A673 (cell line): ENCODE data around the gene MPZL2. TPM values are rescaled to one million over a fixed set of nuclear protein-coding genes. Genes with fewer than 3 reads are reported as not detected.

ENCODE experiments used
- BruUV-seq: library from RNA; stranded (reverse); fragments of 400-500 nt; replicated peaks from 2 replicates; lab custom pipeline; 2021; lab: Mats Ljungman, UMichigan
- CTCF ChIA-PET: fragments of 300-600 bp; sonication (Branson Sonifier 250); formaldehyde crosslinking; loops from one replicate; lab custom pipeline; 2022; ENCODE audit warnings: antibody characterized with exemption; lab: Charles Lee
- POLR2A ChIA-PET: fragments of 300-600 bp; sonication (Branson Sonifier 250); formaldehyde crosslinking; loops from one replicate; lab custom pipeline; 2022; ENCODE audit warnings: antibody characterized with exemption; ENCODE audit not compliant: low non-redundant PET; lab: Charles Lee
- DNase-seq: peaks from one replicate; pipeline ENCODE4 v3.0.0-alpha.2; 2015; ENCODE audit warnings: low spot score
- H3K27ac ChIP-seq: fragments of 200-600 bp; sonication (generic); 2 replicates; pipeline ENCODE4 v1.5.1; 2016; ENCODE audit warnings: mixed run types, low read depth, mild to moderate bottlenecking, mixed read lengths, antibody characterized with exemption, low read length; ENCODE audit not compliant: poor library complexity, severe bottlenecking
- H3K27me3 ChIP-seq: fragments of 200-600 bp; sonication (generic); replicated peaks from 2 replicates; pipeline ENCODE4 v1.6.1; 2017; ENCODE audit warnings: mixed run types, low read depth, mild to moderate bottlenecking, mixed read lengths, antibody characterized with exemption, low read length; ENCODE audit not compliant: insufficient read depth, poor library complexity
- H3K36me3 ChIP-seq: fragments of 200-600 bp; sonication (generic); 2 replicates; pipeline ENCODE4 v1.6.1; 2016; ENCODE audit warnings: mixed run types, mild to moderate bottlenecking, mixed read lengths, antibody characterized with exemption, low read length; ENCODE audit not compliant: insufficient read depth, poor library complexity, severe bottlenecking
- H3K4me1 ChIP-seq: fragments of 200-600 bp; sonication (generic); 2 replicates; pipeline ENCODE4 v1.6.1; 2017; ENCODE audit warnings: mixed run types, mild to moderate bottlenecking, mixed read lengths, antibody characterized with exemption, low read length; ENCODE audit not compliant: insufficient read depth, poor library complexity, severe bottlenecking
- H3K4me3 ChIP-seq: fragments of 200-600 bp; sonication (generic); 2 replicates; pipeline ENCODE4 v1.5.1; 2016; ENCODE audit warnings: low read depth, mixed run types, mild to moderate bottlenecking, mixed read lengths, low read length; ENCODE audit not compliant: poor library complexity, severe bottlenecking
- H3K9me3 ChIP-seq: fragments of 200-600 bp; sonication (generic); 2 replicates; pipeline ENCODE4 v1.6.1; 2016; ENCODE audit warnings: mixed run types, low read depth, mild to moderate bottlenecking, mixed read lengths, antibody characterized with exemption, low read length; ENCODE audit not compliant: poor library complexity, severe bottlenecking
- CTCF ChIP-seq: fragments of 300-800, 200-600 bp; sonication (generic); conservative IDR thresholded peaks from 2 replicates; pipeline ENCODE4 v1.5.1; 2017; ENCODE audit warnings: low read depth, mild to moderate bottlenecking, antibody characterized with exemption, low read length, moderate library complexity, mixed read lengths
- EZH2 ChIP-seq: fragments of 200-600 bp; sonication (generic); IDR thresholded peaks from 2 replicates; pipeline ENCODE4 v1.6.1; 2017; ENCODE audit warnings: borderline replicate concordance, low read depth, mild to moderate bottlenecking, mixed read lengths, antibody characterized with exemption, low read length; ENCODE audit not compliant: poor library complexity, severe bottlenecking
- intact Hi-C: fragments of 100-400 bp; cut with micrococcal nuclease; formaldehyde crosslinking; loops from one replicate; pipeline ENCODE4 v1.10.0; 2022; ENCODE audit not compliant: unreplicated experiment
- total RNA-seq: library from RNA; stranded (reverse); gene quantifications from 2 replicates; pipeline ENCODE4 v1.2.3, GENCODE V29; 2021

The MPZL2 gene
- total RNA-seq, 1 experiment from 2014 or later = not detected

GRCh38 chr11:118259138-118259537 is 5.0 kb downstream of the MPZL2 start:
- Histone ChIP-seq H3K27me3 (peaks cover 69% of the 10 kb centered on the region), H3K4me1 (no peaks in the 10 kb centered on the region), H3K4me3 (no peak overlapping the region), H3K9me3 (no peaks in the 10 kb centered on the region), H3K36me3 (no peaks in the 10 kb centered on the region), H3K27ac (no peak overlapping the region)
- no TSS peak for BruUV-seq
- intact Hi-C loops = no loop called here
- TF ChIP-seq EZH2 (no peak), CTCF (no peak)
- no peak for DNase-seq
- CTCF ChIA-PET = interaction anchor here (0.5 kb wide), 1 partner anchor 12 kb away, joined by 3 read pairs; no protein-coding TSS in a partner anchor
- POLR2A ChIA-PET = no interaction called here

- peaks cover 69% of the 10 kb centered on the region for H3K27me3 ChIP-seq
- no peak overlapping the region for H3K4me3 ChIP-seq
- H3K36me3 ChIP-seq = no peaks in the 10 kb centered on the region
- no peaks in the 10 kb centered on the region for H3K4me1 ChIP-seq
- peak; percentile 39 for DNase-seq
- CTCF ChIA-PET = no interaction called here
- no peak overlapping the region for H3K27ac ChIP-seq
- no TSS peak for BruUV-seq
- no peaks in the 10 kb centered on the region for H3K9me3 ChIP-seq
- POLR2A ChIA-PET = no interaction called here
- intact Hi-C loops = no loop called here
- TF ChIP-seq CTCF = peak; percentile 49
- TF ChIP-seq EZH2 = no peak
These were observed 5.7 kb downstream of the MPZL2 start for GRCh38 chr11:118258410-118258809.

GRCh38 chr11:118252688-118253087 is 11.4 kb downstream of the MPZL2 start:
- Histone ChIP-seq H3K9me3 (no peaks in the 10 kb centered on the region), H3K36me3 (no peaks in the 10 kb centered on the region), H3K4me3 (peak overlapping the region; percentile 51), H3K27ac (no peak overlapping the region), H3K4me1 (no peaks in the 10 kb centered on the region), H3K27me3 (peaks cover 64% of the 10 kb centered on the region)
- POLR2A ChIA-PET = no interaction called here
- DNase-seq = no peak
- intact Hi-C loops = no loop called here
- BruUV-seq = no TSS peak
- TF ChIP-seq CTCF = no peak
- no peak for TF ChIP-seq EZH2
- CTCF ChIA-PET = no interaction called here
